SK-N-SH treated with all-trans-retinoic acid at 6 μM for 48 hours (cell line): ENCODE data around the gene NAALAD2.

Experiments
- ATAC-seq: fragments of 200-7000 bp; cut with Tn5 transposase; 3 replicates; pipeline ENCODE4 v1.9.1; 2020; ENCODE audit warnings: mild to moderate bottlenecking, moderate library complexity
- CSDC2 ChIP-seq: fragments of 250-450 bp; sonication (Bioruptor Pico); IDR thresholded peaks from 2 replicates; pipeline ENCODE4 v1.5.0; 2020; ENCODE audit warnings: mild to moderate bottlenecking, moderate library complexity
- GLIS3 ChIP-seq: fragments of 250-450 bp; sonication (Bioruptor Pico); IDR thresholded peaks from 2 replicates; pipeline ENCODE4 v1.5.0; 2020; ENCODE audit warnings: mild to moderate bottlenecking, moderate library complexity
- OSR1 ChIP-seq: fragments of 250-450 bp; sonication (Bioruptor Pico); IDR thresholded peaks from 2 replicates; pipeline ENCODE4 v1.8.0; 2022; ENCODE audit warnings: moderate library complexity, mild to moderate bottlenecking, inconsistent platforms
- PATZ1 ChIP-seq: fragments of 250-450 bp; sonication (Bioruptor Pico); IDR thresholded peaks from 2 replicates; pipeline ENCODE4 v1.8.0; 2020; ENCODE audit warnings: mild to moderate bottlenecking, moderate library complexity, borderline replicate concordance
- POU6F1 ChIP-seq: fragments of 250-450 bp; sonication (Bioruptor Pico); IDR thresholded peaks from 2 replicates; pipeline ENCODE4 v1.8.0; 2021; ENCODE audit warnings: low read depth, mild to moderate bottlenecking, moderate library complexity, borderline replicate concordance
- PPARA ChIP-seq: fragments of 250-450 bp; sonication (Bioruptor Pico); IDR thresholded peaks from 2 replicates; pipeline ENCODE4 v1.5.0; 2020; ENCODE audit warnings: mild to moderate bottlenecking, borderline replicate concordance
- RARB ChIP-seq: fragments of 250-450 bp; sonication (Bioruptor Pico); IDR thresholded peaks from 2 replicates; pipeline ENCODE4 v1.8.0; 2021; ENCODE audit warnings: mild to moderate bottlenecking, moderate library complexity
- TCF4 ChIP-seq: fragments of 250-450 bp; sonication (Bioruptor Pico); IDR thresholded peaks from 2 replicates; pipeline ENCODE4 v1.8.0; 2021; ENCODE audit warnings: mild to moderate bottlenecking, moderate library complexity, borderline replicate concordance
- TSHZ2 ChIP-seq: fragments of 250-450 bp; sonication (Bioruptor Pico); IDR thresholded peaks from 2 replicates; pipeline ENCODE4 v1.5.0; 2020; ENCODE audit warnings: mild to moderate bottlenecking, moderate library complexity
- ZC3H10 ChIP-seq: fragments of 250-450 bp; sonication (Bioruptor Pico); IDR thresholded peaks from 2 replicates; pipeline ENCODE4 v1.5.1; 2021; ENCODE audit warnings: mild to moderate bottlenecking, moderate library complexity
- ZFP3 ChIP-seq: fragments of 250-450 bp; sonication (Bioruptor Pico); IDR thresholded peaks from 2 replicates; pipeline ENCODE4 v1.5.0; 2020; ENCODE audit warnings: mild to moderate bottlenecking, moderate library complexity
- ZFP30 ChIP-seq: fragments of 450-650 bp; formaldehyde crosslinking; IDR thresholded peaks from 2 replicates; pipeline ENCODE4 v1.5.0; 2022; ENCODE audit warnings: mild to moderate bottlenecking, moderate library complexity
- ZNF565 ChIP-seq: fragments of 450-650 bp; formaldehyde crosslinking; conservative IDR thresholded peaks from 2 replicates; pipeline ENCODE4 v1.5.0; 2020; ENCODE audit warnings: low read depth, mild to moderate bottlenecking, moderate library complexity
- ZNF70 ChIP-seq: fragments of 450-650 bp; formaldehyde crosslinking; IDR thresholded peaks from 2 replicates; pipeline ENCODE4 v1.5.0; 2020; ENCODE audit warnings: mild to moderate bottlenecking, moderate library complexity
- ZNF8 ChIP-seq: fragments of 450-650 bp; formaldehyde crosslinking; IDR thresholded peaks from 2 replicates; pipeline ENCODE4 v1.5.0; 2020; ENCODE audit warnings: mild to moderate bottlenecking, moderate library complexity
- TF ChIP-seq, protein P1 (sequence below): fragments of 250-450 bp; sonication (Bioruptor Pico); IDR thresholded peaks from 2 replicates; pipeline ENCODE4 v1.5.1; 2021; ENCODE audit warnings: mild to moderate bottlenecking, moderate library complexity

Gene NAALAD2

DNA sequence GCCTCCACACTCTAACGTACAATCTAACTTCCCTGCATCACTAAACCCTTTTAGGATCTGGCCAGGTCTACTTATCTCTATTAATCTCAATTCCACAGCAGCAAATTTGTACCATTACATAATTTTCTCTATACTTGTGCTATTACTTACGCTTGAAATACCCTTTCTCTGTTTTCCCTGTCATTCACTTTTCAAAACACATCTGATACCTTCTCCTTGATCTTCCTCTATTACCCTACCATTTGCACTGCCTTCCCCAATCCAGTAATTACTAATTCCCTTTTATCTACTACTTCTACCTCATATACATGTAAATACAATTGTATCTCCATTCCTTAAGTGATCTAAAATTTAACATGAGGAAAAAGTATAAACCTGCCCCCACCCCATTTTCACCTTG lies 74.4 kb downstream of the NAALAD2 start:
- ATAC-seq: no peak
- TF ChIP-seq ZC3H10: no peak
- peak; percentile 41; the same call in 1 of the 2 replicates for TF ChIP-seq ZNF70
- no peak for TF ChIP-seq PATZ1
- TF ChIP-seq GLIS3 (CRISPR knock-in tag): no peak
- TF ChIP-seq TSHZ2 (CRISPR knock-in tag): no peak

- TF ChIP-seq OSR1 (CRISPR knock-in tag) (no peak), RARB (CRISPR knock-in tag) (no peak), ZNF8 (CRISPR knock-in tag) (no peak), PATZ1 (no peak)
- ATAC-seq: no peak
Measured at GRCh38 chr11:90213322-90213721, 78.9 kb downstream of the NAALAD2 start.

GRCh38 chr11:90216611-90217010 lies 82.1 kb downstream of the NAALAD2 start:
- ATAC-seq: no peak
- TF ChIP-seq ZNF8 (CRISPR knock-in tag) (no peak), ZFP30 (CRISPR knock-in tag) (no peak), PPARA (no peak), CSDC2 (CRISPR knock-in tag) (no peak), PATZ1 (no peak), GLIS3 (CRISPR knock-in tag) (no peak), ZC3H10 (no peak), POU6F1 (CRISPR knock-in tag) (no peak), TCF4 (no peak), ZNF565 (no peak), ZFP3 (CRISPR knock-in tag) (no peak), TSHZ2 (CRISPR knock-in tag) (no peak), ZNF70 (no peak)
- TF ChIP-seq, protein P1, sequence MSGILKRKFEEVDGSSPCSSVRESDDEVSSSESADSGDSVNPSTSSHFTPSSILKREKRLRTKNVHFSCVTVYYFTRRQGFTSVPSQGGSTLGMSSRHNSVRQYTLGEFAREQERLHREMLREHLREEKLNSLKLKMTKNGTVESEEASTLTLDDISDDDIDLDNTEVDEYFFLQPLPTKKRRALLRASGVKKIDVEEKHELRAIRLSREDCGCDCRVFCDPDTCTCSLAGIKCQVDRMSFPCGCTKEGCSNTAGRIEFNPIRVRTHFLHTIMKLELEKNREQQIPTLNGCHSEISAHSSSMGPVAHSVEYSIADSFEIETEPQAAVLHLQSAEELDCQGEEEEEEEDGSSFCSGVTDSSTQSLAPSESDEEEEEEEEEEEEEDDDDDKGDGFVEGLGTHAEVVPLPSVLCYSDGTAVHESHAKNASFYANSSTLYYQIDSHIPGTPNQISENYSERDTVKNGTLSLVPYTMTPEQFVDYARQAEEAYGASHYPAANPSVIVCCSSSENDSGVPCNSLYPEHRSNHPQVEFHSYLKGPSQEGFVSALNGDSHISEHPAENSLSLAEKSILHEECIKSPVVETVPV (CRISPR knock-in tag): no peak
